Endothelial cell of umbilical vein (primary cell): ENCODE data around the gene CD151.

Experiments
- CTCF ChIP-seq, 2 donors: IDR thresholded peaks; 1 replicate in 1 of 2; 2 replicates in 1 of 2; pipeline ENCODE4 v1.5.1; 2011; ENCODE audit warnings: low read length in 2 of 2, mild to moderate bottlenecking in 2 of 2, moderate library complexity in 2 of 2, control low read depth in 1 of 2, inconsistent platforms in 1 of 2, low read depth in 1 of 2; ENCODE audit not compliant: insufficient read depth in 1 of 2; ENCODE audit errors: extremely low read depth in 1 of 2
- EZH2 ChIP-seq: IDR thresholded peaks from 2 replicates; pipeline ENCODE4 v1.6.1; 2012; ENCODE audit warnings: borderline replicate concordance, low read depth, mild to moderate bottlenecking, moderate library complexity, low read length, inconsistent platforms; ENCODE audit not compliant: severe bottlenecking
- FOS ChIP-seq: IDR thresholded peaks from 2 replicates; pipeline ENCODE4 v1.6.1; 2011; ENCODE audit warnings: mild to moderate bottlenecking, low read length, moderate library complexity, borderline replicate concordance; ENCODE audit not compliant: insufficient read depth
- JUN ChIP-seq: IDR thresholded peaks from 2 replicates; pipeline ENCODE4 v1.6.1; 2011; ENCODE audit warnings: borderline replicate concordance, low read depth; ENCODE audit not compliant: insufficient read length, insufficient read depth
- MAX ChIP-seq: IDR thresholded peaks from 2 replicates; pipeline ENCODE4 v1.6.1; 2011; ENCODE audit not compliant: insufficient read depth, insufficient read length
- MYC ChIP-seq: IDR thresholded peaks from one replicate; pipeline ENCODE4 v1.6.1; 2011; ENCODE audit warnings: mild to moderate bottlenecking, low read depth, low read length
- POLR2A ChIP-seq: IDR thresholded peaks from 2 replicates; pipeline ENCODE4 v1.6.1; 2012; ENCODE audit warnings: low read depth, mild to moderate bottlenecking, control low read depth, low read length
- POLR2AphosphoS5 ChIP-seq: IDR thresholded peaks from 2 replicates; pipeline ENCODE4 v1.6.1; 2012; ENCODE audit warnings: low read depth, mild to moderate bottlenecking, control low read depth, low read length, moderate library complexity; ENCODE audit not compliant: insufficient read depth

GRCh38 chr11:883527-883926, 50.8 kb downstream of the CD151 start:
- TF ChIP-seq POLR2AphosphoS5 (no peak), POLR2A (no peak), EZH2 (no peak), CTCF (IDR thresholded peaks at IDR 0.05; ENCODE audit: extremely low read depth in 1 of 2, insufficient read depth in 1 of 2, low read depth in 1 of 2, low read length in 2 of 2) (no peak), MYC (no peak), FOS (no peak), JUN (no peak), MAX (no peak)
